ENCODE data around the gene PRPF19. TPM values are rescaled to one million over a fixed set of nuclear protein-coding genes. Genes with fewer than 3 reads are reported as not detected.
A peak's percentile ranks its signal among the peaks of the same experiment; 100 is the strongest.

The PRPF19 gene
- total RNA-seq, 1 donor from 2014 or later, result 143 TPM

DNA sequence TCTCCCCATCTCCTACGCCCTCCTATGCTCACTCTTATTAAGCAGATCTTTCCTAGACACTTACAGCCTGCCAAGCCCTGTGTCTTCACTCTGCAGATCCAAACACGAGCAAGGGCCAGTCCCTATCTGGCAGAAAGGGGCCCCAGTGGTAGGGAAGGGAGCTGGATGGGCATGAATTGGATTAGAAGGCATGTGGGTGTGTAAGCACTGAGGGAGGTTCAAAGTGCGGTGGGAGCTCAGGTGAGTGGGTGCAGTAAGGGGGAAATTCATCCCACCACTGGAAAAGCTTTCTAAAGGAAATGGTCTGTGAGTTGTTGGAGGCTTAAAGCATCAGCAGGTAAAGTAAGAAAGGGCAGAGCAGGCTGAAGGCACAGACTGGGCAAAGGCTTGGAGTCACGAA, 23.4 kb upstream of the PRPF19 start:
- POLR2A ChIA-PET, result interaction anchor here (10.8 kb wide), 1 partner anchor 14 kb away, joined by 191 read pairs; the partner anchor contains the start of gene TMEM109
- H3K36me3 Mint-ChIP-seq (ENCODE audit: low read depth), result no peaks in the 10 kb centered on the region
- H3K27me3 Mint-ChIP-seq, result peaks cover 4% of the 10 kb centered on the region
- peak overlapping the region; percentile 19 for H3K27ac Mint-ChIP-seq
- H3K4me3 Mint-ChIP-seq, result no peak overlapping the region
- H3K9me3 Mint-ChIP-seq, result no peaks in the 10 kb centered on the region
- CTCF ChIA-PET, result no interaction called here
- peaks cover 59% of the 10 kb centered on the region for H3K4me1 Mint-ChIP-seq
- intact Hi-C loops (cut with micrococcal nuclease), result no loop called here
- TF ChIP-seq, protein P1, sequence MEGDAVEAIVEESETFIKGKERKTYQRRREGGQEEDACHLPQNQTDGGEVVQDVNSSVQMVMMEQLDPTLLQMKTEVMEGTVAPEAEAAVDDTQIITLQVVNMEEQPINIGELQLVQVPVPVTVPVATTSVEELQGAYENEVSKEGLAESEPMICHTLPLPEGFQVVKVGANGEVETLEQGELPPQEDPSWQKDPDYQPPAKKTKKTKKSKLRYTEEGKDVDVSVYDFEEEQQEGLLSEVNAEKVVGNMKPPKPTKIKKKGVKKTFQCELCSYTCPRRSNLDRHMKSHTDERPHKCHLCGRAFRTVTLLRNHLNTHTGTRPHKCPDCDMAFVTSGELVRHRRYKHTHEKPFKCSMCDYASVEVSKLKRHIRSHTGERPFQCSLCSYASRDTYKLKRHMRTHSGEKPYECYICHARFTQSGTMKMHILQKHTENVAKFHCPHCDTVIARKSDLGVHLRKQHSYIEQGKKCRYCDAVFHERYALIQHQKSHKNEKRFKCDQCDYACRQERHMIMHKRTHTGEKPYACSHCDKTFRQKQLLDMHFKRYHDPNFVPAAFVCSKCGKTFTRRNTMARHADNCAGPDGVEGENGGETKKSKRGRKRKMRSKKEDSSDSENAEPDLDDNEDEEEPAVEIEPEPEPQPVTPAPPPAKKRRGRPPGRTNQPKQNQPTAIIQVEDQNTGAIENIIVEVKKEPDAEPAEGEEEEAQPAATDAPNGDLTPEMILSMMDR (IDR thresholded peaks at IDR 0.05), result no peak
- ATAC-seq (ENCODE audit: low read depth) (no peak), DNase-seq (no peak)

DNA sequence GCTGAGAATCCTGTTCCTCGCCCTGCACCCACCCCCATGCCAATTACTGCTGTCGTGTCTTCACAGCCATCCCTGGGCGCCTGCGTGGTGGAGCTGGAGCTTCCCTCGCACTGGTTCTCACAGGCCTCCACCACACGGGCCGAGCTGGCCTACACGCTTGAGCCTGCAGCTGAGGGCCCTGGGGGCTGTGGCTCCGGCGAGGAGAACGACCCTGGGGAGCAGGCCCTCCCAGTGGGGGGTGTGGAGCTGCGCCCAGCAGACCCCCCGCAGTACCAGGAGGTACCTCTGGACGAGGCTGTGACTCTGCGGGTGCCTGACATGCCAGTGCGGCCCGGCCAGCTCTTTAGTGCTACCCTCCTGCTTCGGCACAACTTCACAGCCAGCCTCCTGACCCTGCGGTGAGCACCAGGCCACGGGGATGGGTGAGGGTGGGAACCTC, 22.2 kb upstream of the PRPF19 start:
- intact Hi-C loops (cut with micrococcal nuclease), result no loop called here
- CTCF ChIA-PET, result interaction anchor here (1.3 kb wide), 1 partner anchor 13 kb away, joined by 4 read pairs; no protein-coding TSS in a partner anchor
- H3K4me3 Mint-ChIP-seq, result no peak overlapping the region
- DNase-seq (no peak), ATAC-seq (ENCODE audit: low read depth) (no peak)
- TF ChIP-seq, protein P1 (IDR thresholded peaks at IDR 0.05), result no peak
- H3K36me3 Mint-ChIP-seq (ENCODE audit: low read depth), result peaks cover under 1% of the 10 kb centered on the region
- POLR2A ChIA-PET, result interaction anchor here (0.6 to 10.8 kb wide), 4 partner anchors 13 to 251 kb away, joined by 3 to 191 read pairs (median 9); partner anchors contain the start of gene TMEM109
- H3K27ac Mint-ChIP-seq, result no peak overlapping the region
- H3K9me3 Mint-ChIP-seq, result no peaks in the 10 kb centered on the region
- H3K4me1 Mint-ChIP-seq, result peaks cover 57% of the 10 kb centered on the region
- peaks cover 4% of the 10 kb centered on the region for H3K27me3 Mint-ChIP-seq

GRCh38 chr11:60927600-60927999, 21.2 kb upstream of the PRPF19 start:
- peaks cover 52% of the 10 kb centered on the region for H3K4me1 Mint-ChIP-seq
- H3K9me3 Mint-ChIP-seq, result no peaks in the 10 kb centered on the region
- peaks cover 11% of the 10 kb centered on the region for H3K36me3 Mint-ChIP-seq (ENCODE audit: low read depth)
- DNase-seq, result no peak
- no peak overlapping the region for H3K27ac Mint-ChIP-seq
- POLR2A ChIA-PET, result interaction anchor here (10.8 kb wide), 1 partner anchor 12 kb away, joined by 191 read pairs; the partner anchor contains the start of gene TMEM109
- CTCF ChIA-PET, result no interaction called here
- intact Hi-C loops (cut with micrococcal nuclease), result no loop called here
- no peak for ATAC-seq (ENCODE audit: low read depth)
- no peak overlapping the region for H3K4me3 Mint-ChIP-seq
- TF ChIP-seq, protein P1 (IDR thresholded peaks at IDR 0.05), result no peak
- H3K27me3 Mint-ChIP-seq, result peaks cover 4% of the 10 kb centered on the region

GRCh38 chr11:60927061-60927592, 20.7 kb upstream of the PRPF19 start:
- TF ChIP-seq, protein P1 (IDR thresholded peaks at IDR 0.05), result no peak
- ChIA-PET CTCF (interaction anchor here (0.8 kb wide), 1 partner anchor 11 kb away, joined by 3 read pairs; no protein-coding TSS in a partner anchor), POLR2A (interaction anchor here (10.8 kb wide), 1 partner anchor 11 kb away, joined by 191 read pairs; the partner anchor contains the start of gene TMEM109)
- no peak overlapping the region for H3K4me3 Mint-ChIP-seq
- H3K36me3 Mint-ChIP-seq (ENCODE audit: low read depth), result peaks cover 15% of the 10 kb centered on the region
- H3K9me3 Mint-ChIP-seq, result no peaks in the 10 kb centered on the region
- H3K27me3 Mint-ChIP-seq, result peaks cover 4% of the 10 kb centered on the region
- DNase-seq, result no peak
- no peak overlapping the region for H3K27ac Mint-ChIP-seq
- H3K4me1 Mint-ChIP-seq, result peaks cover 47% of the 10 kb centered on the region
- no peak for ATAC-seq (ENCODE audit: low read depth)
- intact Hi-C loops (cut with micrococcal nuclease), result no loop called here

DNA sequence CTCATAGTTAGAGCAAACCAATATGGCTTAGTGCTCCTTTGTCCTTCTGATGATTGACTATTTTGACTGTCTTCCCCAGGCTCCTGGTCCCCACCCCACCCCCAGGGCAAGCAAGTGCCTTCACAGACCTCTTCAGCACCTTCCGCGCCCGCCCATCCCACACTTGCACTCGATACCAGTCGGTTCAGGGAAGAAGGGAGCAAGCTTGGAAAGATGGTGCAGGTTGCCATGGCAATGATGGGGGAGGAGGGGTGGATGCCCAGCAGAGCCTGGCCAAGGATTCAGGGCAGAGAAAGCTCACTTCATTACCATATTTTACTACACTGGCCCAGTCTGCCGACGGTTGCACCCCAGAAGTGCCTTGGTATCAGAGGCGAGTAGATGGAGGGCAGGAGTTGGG, 20.1 kb upstream of the PRPF19 start:
- DNase-seq, result no peak
- peaks cover 22% of the 10 kb centered on the region for H3K36me3 Mint-ChIP-seq (ENCODE audit: low read depth)
- TF ChIP-seq, protein P1 (IDR thresholded peaks at IDR 0.05), result no peak
- no peak overlapping the region for H3K4me3 Mint-ChIP-seq
- ATAC-seq (ENCODE audit: low read depth), result no peak
- peaks cover 41% of the 10 kb centered on the region for H3K4me1 Mint-ChIP-seq
- H3K27me3 Mint-ChIP-seq, result peaks cover 4% of the 10 kb centered on the region
- POLR2A ChIA-PET, result interaction anchor here (10.8 kb wide), 1 partner anchor 11 kb away, joined by 191 read pairs; the partner anchor contains the start of gene TMEM109
- H3K9me3 Mint-ChIP-seq, result no peaks in the 10 kb centered on the region
- intact Hi-C loops (cut with micrococcal nuclease), result no loop called here
- CTCF ChIA-PET, result interaction anchor here (0.8 kb wide), 1 partner anchor 11 kb away, joined by 3 read pairs; no protein-coding TSS in a partner anchor
- no peak overlapping the region for H3K27ac Mint-ChIP-seq
